GM19240 (cell line): ENCODE results near the gene MYRF.

Experiments used
- DNase-seq: peaks from one replicate; pipeline ENCODE4 v3.0.0; 2011; ENCODE audit warnings: low spot score; ENCODE audit not compliant: insufficient read length

Gene MYRF

GRCh38 chr11:61757213-61757862 lies 4.9 kb downstream of the MYRF start:
- no peak for DNase-seq

GRCh38 chr11:61760946-61761345 lies 8.5 kb downstream of the MYRF start:
- DNase-seq: no peak

GRCh38 chr11:61761440-61762222 lies 9.2 kb downstream of the MYRF start:
- DNase-seq: no peak

DNA sequence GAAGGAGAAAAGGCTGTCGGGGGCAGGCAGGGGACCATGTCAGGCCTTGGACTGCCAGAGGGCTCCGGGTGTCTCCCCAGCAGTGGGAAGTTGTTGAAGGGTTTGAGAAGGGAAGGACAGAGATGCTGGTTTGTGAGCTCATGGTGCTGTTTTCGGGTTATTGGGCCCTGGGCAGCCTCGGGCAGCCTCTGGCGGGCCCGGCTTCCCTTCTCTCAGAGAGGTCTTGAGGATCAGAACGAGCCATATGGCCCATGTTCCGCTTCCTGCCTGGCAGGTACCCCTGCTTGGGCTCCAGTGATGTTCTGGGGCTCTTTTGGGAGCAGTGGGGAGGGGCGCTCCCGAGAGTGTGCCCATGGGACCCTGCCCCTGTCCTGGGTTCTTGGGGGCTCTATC lies 9.8 kb downstream of the MYRF start:
- DNase-seq: no peak

- DNase-seq: no peak
Observed at GRCh38 chr11:61762798-61763197, 10.4 kb downstream of the MYRF start.

GRCh38 chr11:61763930-61764605 lies 11.6 kb downstream of the MYRF start:
- DNase-seq: no peak

- no peak for DNase-seq
Observed at GRCh38 chr11:61764606-61765260, 12.3 kb downstream of the MYRF start.

DNA sequence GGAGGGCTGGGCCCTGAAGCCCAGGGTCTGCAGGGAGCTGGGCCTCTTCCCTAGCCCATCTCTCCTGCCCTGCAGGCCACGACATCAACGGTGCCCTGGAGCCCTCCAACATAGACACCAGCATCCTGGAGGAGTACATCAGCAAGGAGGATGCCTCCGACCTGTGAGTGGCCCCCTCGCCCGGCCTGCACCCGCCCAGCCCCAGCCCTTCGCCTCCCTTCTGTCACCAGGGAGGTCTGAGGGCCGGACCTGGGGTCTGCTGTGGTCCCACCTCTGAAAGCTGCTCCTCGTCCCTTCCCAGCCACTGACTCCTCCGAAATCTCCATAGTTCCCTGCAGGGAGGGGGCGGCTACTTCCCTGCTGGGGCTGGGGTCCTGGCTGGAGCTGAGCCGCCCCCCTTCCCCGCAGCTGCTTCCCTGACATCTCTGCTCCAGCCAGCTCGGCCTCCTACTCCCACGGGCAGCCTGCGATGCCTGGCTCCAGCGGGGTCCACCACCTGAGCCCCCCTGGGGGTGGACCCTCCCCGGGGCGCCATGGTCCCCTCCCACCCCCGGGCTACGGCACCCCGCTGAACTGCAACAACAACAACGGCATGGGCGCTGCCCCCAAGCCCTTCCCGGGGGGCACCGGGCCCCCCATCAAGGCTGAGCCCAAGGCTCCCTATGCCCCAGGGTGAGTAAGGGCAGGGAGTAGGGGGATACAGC lies 13.3 kb downstream of the MYRF start:
- DNase-seq: no peak

DNA sequence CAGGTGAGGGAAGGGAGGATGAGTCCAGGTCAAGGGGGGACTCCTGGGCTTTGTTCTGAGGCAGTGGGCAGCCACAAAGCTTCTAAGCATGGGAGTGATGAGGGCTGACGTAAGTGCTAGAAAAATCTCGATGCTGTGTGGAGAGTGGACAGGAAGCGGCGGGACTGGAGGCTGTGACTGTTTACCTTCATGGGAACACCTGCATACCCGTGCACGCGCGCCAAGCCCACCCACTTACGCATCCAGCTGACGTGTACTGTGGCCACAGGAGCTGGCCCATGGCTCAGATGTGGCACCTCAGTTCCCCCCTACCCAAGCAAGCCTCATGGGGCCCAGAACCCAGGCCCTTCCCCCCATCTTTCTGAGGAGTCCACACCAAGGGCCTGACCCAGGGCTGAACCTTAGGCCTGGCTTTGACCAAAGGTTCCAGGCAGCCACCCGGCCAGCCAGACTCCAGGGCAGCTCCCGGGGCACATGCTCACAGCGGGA lies 14.0 kb downstream of the MYRF start:
- no peak for DNase-seq

- no peak for DNase-seq
Observed at GRCh38 chr11:61768376-61769076, 16.1 kb downstream of the MYRF start.

DNA sequence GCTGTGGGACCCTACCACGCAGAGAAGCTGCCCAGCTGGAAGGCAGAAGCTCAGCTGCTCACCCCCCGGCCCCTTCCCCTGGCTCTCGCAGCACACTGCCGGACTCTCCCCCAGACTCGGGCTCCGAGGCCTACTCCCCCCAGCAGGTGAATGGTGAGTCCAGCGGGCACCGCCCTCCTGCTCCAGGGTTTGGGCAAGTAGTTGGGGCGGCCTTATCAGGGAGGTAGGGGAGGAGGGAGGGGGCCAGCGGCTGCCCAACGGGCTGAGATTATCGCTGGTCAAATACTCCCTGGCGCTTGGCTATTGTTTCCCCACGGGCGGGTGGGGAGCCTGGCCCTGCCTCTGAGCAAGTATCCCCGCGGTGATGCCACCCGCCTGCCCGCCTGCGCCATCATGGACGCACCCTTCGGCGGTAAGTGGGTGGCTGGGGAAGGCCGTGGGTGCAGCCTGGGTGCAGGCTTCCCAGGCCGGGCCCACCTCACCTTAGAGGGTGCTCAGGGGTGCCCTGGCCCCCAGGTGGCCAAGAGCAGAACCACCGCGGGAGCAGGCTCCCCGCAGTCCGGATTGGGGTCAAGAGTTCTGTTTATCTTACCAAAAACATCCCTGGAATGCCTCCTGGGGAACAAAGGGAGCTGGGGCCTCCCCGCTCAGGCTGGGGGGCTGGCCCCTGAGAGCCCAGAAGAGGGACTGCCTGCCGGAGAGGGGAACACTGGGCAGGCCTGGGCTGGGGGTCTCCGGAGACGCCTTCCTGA lies 16.9 kb downstream of the MYRF start:
- no peak for DNase-seq

DNA sequence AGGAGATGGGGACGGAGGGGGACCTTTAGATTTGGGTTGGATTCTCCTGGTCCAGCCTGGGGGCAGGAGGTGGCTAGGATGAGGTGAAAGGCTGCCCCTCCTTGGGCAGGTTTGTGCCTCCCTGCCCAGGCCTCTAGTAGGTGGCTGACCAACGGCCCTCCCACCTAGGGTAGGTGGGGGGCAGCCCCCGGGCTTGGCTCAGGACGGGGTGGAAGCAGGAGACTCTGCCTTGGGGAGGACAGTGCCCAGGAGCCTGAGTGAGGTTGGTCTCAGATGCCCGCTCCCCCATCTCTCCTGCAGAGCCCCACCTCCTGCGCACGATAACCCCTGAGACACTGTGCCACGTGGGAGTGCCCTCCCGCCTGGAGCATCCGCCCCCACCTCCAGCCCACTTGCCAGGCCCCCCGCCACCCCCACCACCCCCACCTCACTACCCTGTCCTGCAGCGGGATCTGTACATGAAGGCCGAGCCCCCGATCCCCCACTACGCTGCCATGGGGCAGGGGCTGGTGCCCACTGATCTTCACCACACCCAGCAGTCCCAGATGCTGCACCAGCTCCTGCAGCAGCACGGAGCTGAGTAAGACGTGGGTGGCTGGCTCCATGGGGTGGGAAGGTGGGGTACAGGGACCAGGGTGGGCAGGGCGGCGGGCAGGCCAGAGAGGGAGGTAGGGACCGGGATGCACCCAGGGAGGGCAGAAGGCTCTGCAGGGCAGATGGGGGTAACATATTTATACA lies 17.7 kb downstream of the MYRF start:
- DNase-seq: no peak

DNA sequence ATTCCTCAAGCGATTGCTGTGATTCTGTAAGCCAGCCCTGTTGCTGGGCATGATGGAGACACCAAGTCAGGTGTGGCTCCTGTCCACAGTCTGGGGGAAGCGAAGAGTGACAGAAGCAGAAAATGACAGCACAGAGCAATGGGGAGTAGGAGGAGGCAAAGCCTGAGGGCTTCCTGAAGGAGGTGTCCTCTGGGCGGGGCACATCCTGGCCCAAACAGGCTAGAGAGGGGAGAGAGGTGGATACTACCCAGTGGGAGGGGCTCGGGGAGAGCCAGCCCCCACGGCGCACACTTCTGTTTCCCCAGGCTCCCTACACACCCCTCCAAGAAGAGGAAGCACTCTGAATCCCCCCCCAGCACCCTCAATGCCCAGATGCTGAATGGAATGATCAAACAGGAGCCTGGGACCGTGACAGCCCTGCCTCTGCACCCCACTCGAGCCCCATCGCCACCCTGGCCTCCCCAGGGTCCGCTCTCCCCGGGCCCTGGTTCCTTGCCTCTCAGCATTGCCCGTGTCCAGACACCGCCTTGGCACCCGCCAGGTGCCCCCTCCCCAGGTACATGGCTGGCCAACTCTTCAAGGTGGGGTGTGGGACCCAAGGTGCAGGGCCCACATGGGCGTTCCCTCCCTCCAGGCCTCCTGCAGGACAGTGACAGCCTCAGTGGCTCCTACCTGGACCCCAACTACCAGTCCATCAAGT lies 18.9 kb downstream of the MYRF start:
- DNase-seq: no peak

GRCh38 chr11:61771985-61772455 lies 19.6 kb downstream of the MYRF start:
- DNase-seq: no peak

DNA sequence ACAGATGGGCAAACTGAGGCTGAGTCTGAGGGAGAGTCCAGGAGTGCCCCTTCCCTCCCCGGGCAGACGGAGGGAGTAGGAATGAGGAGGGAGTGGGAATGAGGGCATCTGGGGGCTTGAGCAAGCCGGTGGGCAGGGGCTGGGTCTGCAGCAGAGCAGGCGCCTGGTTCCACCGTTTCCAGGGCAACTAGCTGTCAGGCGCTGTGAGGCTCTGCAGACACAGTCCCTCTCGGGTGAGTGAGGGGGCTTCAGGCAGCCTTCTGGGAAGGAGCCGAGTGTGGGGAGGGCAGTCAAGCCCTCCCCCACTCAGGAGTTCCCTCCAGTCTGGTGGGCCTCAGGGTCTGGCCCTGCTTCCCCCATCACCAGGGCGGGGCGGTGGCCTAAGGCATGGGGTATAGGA lies 20.9 kb downstream of the MYRF start:
- DNase-seq: no peak

DNA sequence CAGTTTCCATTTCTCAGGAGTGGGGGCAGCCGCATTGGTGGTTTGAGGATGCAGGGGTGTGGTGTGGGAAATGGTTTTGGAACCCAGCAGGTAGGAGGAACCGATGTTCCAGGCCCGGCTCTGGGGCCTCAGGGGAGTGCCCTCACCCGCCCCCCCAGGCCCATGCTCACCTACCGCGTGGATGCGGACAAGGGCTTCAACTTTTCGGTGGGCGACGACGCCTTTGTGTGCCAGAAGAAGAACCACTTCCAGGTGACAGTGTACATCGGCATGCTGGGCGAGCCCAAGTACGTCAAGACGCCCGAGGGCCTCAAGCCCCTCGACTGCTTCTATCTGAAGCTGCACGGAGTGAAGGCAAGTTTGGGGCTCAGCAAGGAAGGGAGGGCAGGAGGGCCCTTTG lies 21.4 kb downstream of the MYRF start:
- DNase-seq: no peak

GRCh38 chr11:61774411-61774810 lies 22.0 kb downstream of the MYRF start:
- no peak for DNase-seq

- no peak for DNase-seq
Observed at GRCh38 chr11:61775106-61775505, 22.7 kb downstream of the MYRF start.
